Fibroblast of lung (primary cell): ENCODE data around the gene NHLH2.

Experiments used
- EZH2 ChIP-seq: IDR thresholded peaks from 2 replicates; pipeline ENCODE4 v1.5.1; 2012; ENCODE audit warnings: low read length, control low read depth, mild to moderate bottlenecking; ENCODE audit errors: missing control alignments
- TF ChIP-seq, protein P1 (sequence below), 2 donors: IDR thresholded peaks in 1 of 2; conservative IDR thresholded peaks in 1 of 2; 1 replicate in 1 of 2; 2 replicates in 1 of 2; pipeline ENCODE4 v1.5.1; 2011 to 2012; ENCODE audit warnings: low read length in 2 of 2, control low read depth in 1 of 2, inconsistent platforms in 1 of 2, low read depth in 1 of 2, mild to moderate bottlenecking in 1 of 2

DNA sequence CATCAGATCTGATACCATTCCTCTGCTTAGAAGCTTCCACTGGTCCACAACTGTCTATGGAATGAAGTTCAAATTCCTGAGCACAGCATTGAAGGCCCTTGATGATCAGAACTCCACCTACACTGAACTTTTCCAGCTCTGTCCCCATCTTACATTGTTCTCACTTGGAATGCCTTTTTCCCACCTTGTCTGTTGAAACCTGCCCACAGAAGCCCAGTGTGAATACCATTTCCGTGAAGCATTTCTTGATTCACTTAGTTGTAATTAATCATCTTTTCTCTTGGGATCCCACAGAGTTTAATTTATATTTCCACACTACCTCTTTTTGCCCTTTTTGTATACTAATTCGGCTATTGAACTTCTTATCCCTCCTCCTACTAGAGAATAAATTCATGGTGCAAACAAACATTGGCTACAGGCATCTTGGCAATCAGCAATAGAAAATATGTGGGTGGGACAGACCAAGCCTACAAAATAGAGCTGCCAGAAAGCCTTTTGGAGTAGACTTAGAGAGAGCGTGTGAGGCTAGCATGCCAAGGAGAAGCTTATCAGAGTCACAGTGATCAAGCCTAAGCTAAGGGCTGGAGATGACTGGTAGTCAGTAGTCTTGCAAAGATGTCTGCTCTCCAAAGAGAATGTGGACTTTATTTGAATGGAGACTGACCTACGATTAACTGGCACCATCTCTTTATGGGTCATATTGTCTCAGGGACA lies 26.1 kb downstream of the NHLH2 start:
- TF ChIP-seq, protein P1, sequence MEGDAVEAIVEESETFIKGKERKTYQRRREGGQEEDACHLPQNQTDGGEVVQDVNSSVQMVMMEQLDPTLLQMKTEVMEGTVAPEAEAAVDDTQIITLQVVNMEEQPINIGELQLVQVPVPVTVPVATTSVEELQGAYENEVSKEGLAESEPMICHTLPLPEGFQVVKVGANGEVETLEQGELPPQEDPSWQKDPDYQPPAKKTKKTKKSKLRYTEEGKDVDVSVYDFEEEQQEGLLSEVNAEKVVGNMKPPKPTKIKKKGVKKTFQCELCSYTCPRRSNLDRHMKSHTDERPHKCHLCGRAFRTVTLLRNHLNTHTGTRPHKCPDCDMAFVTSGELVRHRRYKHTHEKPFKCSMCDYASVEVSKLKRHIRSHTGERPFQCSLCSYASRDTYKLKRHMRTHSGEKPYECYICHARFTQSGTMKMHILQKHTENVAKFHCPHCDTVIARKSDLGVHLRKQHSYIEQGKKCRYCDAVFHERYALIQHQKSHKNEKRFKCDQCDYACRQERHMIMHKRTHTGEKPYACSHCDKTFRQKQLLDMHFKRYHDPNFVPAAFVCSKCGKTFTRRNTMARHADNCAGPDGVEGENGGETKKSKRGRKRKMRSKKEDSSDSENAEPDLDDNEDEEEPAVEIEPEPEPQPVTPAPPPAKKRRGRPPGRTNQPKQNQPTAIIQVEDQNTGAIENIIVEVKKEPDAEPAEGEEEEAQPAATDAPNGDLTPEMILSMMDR (conservative IDR thresholded peaks at IDR 0.05 in 1 of 2, IDR thresholded peaks at IDR 0.05 in 1 of 2; ENCODE audit: low read depth in 1 of 2, low read length in 2 of 2), result no peak
- no peak for TF ChIP-seq EZH2
